AG09319 (cell line): ENCODE results near the gene AIPL1.
A peak's percentile ranks its signal among the peaks of the same experiment; 100 is the strongest.

Experiments
- DNase-seq: peaks from one replicate; pipeline ENCODE4 v3.0.0-alpha.2; 2010; ENCODE audit warnings: low read depth; ENCODE audit errors: extremely low read depth
- TF ChIP-seq, protein P1 (sequence below): IDR thresholded peaks from 2 replicates; pipeline ENCODE4 v1.5.1; 2011; ENCODE audit warnings: low read depth, mild to moderate bottlenecking, inconsistent platforms, low read length, moderate library complexity

Gene AIPL1

DNA sequence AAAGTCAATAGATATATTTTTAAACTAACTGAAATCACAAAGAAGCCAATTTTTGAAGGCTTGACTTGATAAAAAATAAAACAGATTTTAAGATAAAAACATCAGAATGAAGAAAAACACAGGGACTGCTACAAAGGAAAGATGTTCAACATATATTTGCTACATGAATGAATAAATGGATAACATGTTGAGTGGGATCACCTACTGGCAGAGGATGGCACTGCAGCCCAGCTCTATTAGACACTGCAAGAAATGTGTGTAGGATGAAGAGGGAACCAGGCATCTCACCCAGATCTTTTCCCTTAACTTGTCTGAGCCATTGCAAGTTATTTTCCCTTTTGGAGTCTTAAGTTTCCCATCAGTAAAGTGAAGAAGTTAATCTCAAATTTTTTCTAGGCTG, 4.2 kb downstream of the AIPL1 start:
- TF ChIP-seq, protein P1, sequence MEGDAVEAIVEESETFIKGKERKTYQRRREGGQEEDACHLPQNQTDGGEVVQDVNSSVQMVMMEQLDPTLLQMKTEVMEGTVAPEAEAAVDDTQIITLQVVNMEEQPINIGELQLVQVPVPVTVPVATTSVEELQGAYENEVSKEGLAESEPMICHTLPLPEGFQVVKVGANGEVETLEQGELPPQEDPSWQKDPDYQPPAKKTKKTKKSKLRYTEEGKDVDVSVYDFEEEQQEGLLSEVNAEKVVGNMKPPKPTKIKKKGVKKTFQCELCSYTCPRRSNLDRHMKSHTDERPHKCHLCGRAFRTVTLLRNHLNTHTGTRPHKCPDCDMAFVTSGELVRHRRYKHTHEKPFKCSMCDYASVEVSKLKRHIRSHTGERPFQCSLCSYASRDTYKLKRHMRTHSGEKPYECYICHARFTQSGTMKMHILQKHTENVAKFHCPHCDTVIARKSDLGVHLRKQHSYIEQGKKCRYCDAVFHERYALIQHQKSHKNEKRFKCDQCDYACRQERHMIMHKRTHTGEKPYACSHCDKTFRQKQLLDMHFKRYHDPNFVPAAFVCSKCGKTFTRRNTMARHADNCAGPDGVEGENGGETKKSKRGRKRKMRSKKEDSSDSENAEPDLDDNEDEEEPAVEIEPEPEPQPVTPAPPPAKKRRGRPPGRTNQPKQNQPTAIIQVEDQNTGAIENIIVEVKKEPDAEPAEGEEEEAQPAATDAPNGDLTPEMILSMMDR, result peak; percentile 5
- no peak for DNase-seq

DNA sequence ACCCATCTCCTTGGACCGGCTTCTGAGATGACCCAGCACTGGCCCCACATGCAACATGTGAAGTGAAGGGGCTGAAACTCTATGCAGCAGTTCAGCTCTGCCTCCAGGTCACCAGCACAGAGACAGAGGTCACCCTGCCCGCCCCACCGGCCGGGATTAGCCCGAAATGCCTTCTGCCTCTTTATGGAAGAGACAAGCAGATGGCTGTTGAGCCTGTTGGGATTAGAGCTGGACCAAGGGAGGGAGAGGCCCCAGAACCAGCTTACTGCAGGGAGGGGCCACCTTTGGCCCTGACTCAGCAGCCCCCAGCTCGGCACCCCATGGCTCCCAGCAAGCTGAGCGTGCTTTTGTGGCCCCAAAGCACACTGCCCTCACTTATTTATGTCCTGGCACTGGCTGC, 5.7 kb downstream of the AIPL1 start:
- no peak for DNase-seq

DNA sequence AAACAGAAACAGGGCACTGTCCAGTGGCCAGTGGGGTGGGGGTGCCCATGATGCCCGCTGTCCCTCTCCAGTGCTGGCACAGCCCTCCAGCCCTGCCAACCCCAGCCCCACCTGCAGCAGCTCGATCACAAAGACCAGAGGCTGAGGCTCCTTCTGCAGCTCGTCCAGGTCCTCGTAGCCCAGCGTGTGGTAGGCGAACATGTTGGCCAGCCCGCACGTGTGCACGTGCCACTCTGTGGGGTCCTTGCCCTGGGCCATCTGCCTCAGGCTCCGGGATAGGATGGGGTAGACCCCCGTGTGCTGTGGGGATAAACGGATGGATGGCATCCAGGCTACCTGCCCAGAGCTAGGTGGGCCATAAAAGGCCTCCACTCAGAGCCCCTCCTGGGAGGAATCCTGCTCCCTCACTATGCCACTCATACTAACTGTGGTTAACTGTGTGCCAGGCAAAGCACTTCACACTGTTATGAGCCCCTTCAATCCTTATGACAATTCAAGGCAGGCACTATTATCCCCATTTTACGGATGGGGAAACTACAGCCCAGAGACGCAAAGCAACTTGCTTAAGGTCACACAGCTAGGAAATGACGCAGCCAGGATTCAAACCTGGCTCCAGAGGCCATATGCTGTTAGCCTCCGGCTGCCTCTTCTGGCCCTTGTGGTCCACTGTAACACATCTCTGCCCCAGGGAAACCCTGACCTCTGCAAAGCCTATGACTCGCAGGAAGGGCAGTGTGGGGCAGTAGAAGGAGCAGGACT, 6.5 kb downstream of the AIPL1 start:
- DNase-seq, result no peak
- TF ChIP-seq, protein P1, result no peak

More for the DNA sequence above, 5.7 kb downstream of the AIPL1 start:
- TF ChIP-seq, protein P1, result no peak

DNA sequence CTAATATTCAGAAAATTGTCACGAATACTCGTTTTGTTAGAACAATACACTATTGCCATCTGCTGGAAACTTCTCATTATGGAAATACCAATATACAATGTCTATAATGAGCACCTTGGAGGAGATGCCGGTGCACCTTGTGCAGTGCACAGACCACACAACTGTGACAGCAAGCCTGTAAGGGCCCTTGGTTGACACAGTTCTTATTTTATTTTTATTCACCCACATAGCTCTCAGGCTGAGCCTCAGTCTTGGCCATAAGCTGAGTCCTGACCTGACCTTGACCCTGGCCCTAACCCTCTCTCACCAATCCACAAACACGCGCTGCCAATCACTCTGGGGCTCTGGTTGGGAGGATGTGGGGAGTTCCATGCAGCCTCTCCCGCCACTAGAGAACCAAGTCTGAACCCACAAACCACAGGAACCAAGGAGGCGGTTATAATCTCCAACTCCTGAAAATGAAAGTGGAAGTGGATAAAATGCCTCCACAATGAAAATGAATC, 7.6 kb downstream of the AIPL1 start:
- DNase-seq, result no peak
- TF ChIP-seq, protein P1, result no peak

DNA sequence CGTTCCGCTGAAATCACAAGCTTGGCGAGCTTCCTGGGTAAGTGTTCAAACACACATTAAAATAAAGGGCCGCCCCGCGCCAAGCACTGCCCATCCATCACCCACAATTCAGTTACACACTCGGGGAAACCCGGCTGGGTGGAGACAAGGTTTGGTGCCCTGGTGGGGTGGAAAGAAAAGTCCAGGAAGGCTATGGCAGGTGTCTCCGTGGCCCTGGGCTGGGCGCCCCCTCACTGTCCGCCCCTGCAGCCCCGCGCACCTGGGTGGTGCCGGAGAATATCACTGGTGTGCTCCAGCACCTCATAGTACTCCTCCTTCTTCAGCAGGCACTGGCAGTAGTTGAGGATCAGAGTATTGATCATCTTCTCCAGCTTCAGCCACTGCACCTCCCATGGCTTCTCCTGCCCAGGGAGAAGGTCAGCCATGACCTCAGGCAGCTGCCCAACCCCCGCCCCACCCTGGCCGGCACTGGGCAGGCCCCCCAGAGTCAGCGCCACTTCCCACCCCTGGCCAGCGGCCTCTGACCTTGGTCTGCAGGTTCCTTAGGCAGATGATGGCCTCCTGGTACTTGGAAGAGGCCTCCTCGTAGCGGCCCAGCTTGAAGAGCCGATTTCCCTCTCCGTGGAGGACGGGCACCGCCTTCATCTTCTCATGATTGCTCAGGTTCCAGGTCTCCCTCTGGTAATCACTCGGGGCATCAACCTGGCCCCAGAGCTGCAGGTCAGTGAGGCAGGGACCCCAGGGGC, 8.4 kb downstream of the AIPL1 start:
- TF ChIP-seq, protein P1, result no peak
- no peak for DNase-seq

DNA sequence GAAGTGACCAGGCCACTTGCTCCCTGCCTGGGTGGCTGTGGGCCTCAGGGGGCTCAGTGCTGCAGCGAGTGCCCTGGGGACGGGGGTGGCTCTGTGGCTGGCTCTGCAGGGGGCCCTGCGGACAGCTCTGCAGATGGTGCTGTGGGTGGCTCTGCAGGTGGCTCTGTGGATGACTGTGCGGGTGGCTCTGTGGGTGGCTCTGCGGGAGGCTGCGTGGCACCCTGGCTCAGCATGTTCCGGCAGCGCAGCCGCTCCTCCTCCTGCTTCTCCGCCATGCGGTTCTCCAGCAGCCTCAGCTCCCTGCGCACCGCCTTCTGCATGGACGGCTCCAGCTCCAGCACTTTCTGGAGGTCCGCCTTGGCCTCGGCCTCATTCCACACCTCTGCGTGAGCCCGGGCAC, 9.5 kb downstream of the AIPL1 start:
- DNase-seq, result no peak
- TF ChIP-seq, protein P1, result no peak

DNA sequence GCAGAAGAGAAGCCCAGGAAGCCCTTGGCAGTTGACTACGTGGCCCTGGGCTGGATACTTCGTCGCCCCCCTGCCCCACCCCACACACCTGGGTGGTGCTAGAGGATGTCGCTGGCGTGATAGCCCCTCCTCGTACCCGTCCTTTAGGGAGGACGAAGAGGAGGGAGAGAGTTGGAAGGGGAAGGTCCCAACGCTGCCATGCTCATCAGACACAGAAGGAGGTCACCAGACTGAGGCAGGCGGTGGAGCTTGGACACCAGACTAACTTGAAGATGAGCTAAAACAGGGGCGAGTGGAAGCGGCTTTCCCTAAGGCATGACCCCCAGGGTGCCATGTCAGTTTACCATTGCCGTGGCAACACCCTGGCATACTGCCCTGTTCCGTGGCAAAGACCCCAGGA, 11.0 kb downstream of the AIPL1 start:
- DNase-seq, result no peak

More for the DNA sequence above, 11.0 kb downstream of the AIPL1 start:
- TF ChIP-seq, protein P1, result no peak
